HK-2 (cell line): ENCODE data around the gene PRELID1.
"Not testable (repeated sequence)": the region's sequence is repeated elsewhere in the genome, so short reads cannot be mapped to it uniquely, and the experiment has no call there.

Source experiments
- DNase-seq: peaks from one replicate; pipeline ENCODE4 v3.0.0-alpha.2; 2018; ENCODE audit not compliant: unreplicated experiment

Gene PRELID1

DNA sequence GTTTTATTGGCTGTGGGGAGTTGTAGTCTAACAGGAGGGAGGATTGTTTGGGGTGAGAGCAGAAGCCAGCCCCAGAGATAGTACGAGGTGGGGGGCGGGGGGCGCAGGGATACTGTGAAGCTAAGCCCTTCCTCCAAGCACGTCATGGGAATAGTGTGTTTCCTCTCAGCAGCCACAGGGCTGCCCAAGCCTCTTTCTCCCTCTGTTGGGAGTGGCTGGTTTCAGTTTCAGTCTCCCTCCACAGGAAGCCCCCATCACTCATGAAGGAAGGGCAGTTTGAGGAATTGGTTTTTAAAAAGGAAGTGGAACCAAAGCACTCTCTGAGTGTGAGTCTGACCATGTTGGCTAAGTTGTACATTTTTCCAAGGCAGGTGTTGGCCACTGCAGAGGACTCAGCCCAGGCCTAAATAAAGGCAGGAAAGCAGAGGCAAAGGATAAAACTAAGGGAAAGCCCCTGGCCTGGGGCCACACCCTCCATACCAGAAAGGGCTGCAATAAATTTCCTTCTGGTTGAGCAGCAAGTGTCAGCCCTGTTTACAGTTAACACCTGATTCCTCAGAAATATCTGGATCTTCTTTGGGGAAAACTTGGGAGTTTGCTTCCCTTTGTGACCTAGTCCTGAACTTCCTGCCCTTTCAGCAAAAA is 3.2 kb upstream of the PRELID1 start:
- no peak for DNase-seq

DNA sequence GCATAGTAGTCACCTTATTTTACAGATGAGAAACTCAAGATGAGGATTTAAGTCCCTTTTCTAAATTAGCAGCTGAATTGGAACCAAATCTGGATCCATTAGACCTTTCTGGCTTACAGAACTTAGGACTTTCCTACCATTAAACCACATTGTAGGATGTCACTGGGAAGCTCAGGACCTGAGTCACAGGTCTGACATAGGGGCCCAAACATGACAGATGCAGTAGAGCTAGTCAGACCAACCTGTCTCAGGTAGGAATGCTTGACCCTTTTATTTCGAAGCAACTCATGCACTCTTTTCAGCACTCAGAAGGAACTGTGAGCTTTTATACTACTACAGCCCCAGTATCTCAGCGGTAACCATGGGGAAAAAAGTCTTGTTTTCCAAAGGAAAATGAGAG is 2.6 kb upstream of the PRELID1 start:
- DNase-seq: no peak

DNA sequence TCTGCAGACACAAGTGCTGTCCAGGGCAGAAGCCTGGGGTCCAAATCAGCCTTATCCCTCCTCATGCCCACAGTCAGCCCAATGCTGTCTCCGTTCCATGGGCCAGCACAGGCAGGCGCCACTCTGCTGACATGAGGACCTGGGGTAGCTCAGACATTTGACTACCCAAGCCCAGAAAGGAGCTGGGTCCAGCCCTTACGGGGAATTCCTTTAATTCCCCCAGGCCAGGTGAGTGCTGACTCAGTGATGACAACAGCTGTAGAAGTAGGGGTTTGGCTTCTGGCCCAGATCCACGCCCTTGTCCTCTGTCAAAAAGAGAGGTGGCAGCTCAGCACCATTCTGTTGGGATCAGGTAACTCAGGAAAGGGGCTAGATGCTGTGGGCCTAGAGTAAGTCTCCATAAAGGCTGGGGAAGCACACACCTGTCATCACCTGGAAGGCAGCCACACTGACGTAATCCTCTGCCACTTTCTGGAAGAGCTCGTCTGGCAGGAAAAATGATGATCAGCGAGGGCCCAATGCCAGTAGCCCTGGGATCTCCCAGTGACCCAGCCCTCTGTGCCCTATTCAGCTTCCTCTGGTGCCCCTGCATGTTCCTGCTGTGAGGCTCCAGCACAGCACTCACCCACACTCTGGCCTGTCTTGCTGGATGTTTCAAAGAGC is 2.0 kb upstream of the PRELID1 start:
- DNase-seq: no peak

DNA sequence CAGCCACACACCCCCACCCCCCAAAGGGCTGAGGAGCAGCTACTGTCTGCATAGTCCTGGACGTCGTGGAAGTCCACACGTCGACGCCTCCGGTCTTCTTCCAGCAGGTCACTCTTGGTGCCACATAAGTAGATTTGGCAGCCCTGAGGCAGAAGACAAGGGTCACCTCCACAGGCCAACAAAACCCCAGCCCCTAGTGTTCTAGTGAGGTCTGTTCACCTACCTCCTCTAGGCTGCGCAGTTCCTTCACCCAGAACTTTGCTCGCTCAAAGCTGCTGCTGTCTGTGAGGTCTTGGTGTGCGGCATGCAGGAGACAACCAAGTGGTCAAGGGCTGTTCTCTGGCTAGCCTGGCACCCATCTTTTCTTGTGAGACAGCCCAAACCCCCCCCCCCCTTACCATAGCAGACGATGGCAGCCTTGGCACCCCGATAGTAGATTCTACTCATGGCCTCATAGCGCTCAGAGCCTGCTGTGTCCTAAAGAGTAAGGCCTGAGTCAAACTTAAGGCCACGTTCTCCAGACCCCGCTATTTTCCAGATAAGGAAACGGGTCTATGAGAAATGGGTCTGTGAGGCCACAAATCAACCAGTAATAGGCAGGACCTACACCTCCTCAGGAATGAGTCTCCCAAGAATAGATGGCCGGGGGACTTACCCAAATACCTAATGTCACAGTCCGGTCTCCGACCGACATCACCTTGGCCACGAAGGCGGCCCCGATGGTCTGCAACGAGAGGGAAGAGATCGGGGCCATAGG is 1.1 kb upstream of the PRELID1 start:
- no peak for DNase-seq

DNA sequence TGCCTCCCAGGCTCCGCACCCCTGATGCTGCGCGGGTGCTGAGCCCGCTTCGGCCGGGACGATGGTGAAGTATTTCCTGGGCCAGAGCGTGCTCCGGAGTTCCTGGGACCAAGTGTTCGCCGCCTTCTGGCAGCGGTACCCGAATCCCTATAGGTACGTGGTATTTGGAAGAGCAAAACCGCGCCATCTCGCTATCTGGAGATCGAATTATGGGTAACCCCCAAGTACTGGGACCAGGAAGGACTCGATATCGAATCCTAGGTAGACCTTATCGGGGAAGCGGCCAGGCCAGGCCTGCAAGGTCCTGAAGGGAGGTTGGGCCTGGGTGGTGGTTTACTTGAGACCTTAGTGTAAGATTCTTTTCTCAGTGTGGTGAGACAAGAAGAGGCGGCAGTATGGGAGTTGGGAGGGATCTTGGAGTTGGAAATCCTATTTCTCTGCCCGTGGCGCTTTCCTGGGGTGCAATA is 359 bp downstream of the PRELID1 start:
- DNase-seq: no peak

DNA sequence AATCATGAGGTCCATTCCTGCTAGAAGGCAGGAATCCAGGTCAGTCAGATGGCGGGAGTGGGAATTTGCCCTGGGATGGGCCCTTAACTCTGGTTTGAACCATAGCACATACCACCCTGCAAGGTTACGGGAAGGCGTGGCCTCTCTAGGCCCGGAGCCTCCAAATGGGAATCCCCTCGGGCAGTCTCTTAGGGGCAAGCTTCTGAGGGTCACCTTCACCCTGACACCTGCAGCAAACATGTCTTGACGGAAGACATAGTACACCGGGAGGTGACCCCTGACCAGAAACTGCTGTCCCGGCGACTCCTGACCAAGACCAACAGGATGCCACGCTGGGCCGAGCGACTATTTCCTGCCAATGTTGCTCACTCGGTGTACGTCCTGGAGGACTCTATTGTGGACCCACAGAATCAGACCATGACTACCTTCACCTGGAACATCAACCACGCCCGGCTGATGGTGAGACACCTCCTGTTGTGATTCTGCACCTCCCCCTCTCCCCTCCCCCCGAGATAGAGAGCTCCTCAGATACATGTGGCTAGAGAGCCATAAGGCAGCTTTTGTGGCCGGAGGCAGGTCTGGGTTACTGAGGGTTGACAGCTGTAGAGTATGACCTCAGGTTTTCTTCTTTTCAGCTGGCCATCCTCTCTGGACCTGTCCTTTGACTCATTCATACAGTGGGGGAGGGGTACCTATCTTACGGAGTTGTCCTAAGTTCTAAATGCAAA is 957 bp downstream of the PRELID1 start:
- DNase-seq: no peak

DNA sequence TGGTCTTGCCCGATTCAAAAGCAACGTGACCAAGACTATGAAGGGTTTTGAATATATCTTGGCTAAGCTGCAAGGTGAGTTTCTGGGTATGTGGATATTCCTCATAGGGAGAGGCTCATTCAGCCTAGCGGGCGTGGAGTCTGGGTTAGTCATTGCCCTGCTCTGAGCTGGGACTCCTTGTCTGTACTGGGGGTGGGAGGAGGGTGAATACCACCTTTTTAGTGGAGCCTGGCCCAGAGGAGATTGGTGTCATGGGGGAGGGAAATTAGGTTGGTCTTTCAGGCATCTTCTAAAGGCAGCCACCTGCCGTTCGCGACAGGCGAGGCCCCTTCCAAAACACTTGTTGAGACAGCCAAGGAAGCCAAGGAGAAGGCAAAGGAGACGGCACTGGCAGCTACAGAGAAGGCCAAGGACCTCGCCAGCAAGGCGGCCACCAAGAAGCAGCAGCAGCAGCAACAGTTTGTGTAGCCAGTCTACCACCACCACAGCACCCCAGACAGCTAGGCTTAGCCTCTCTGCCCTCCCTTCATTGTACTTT is 2.6 kb downstream of the PRELID1 start:
- DNase-seq: not testable (repeated sequence)

DNA sequence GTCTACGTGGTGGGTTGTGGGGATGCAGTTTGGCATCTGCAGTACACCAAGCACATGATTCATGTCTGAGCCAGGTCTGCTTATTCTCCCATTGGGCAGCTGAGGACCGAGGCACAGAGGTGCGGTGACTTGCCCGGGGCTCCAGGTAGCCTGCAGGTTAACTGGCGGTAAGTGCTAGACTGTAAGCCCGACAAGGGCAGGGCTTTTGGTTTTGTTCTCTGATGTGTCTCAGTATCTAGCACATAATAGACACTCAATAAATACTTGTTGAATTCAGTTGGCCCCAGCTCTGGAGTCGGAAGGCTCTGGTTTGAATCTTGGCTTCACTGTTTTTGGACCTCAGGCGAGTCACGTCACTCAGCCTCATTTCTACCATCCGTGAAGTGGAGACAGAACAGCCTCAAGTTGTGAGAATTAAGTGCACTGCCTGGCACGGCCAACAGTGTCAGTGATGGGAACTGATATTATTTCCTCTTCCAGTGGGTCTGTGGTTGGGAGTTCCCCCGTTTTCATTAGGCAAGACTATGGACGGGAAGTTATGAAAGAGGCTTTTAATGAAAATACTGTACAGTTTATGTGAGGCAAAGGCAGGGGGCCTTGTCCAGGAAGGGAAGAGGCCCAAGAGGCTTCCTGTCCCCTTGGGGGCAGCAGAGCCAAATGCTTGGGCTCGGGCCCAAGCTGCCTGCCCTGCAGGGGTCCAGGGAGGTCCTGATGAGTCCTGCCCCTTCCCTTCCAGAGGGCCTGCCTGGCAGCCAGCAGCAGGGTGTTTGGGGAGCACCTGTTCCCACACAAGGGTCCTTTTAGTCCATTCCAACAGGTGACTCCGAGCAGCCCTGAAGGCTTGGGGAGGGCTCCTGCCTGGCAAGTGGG is 3.3 kb downstream of the PRELID1 start:
- DNase-seq: no peak

DNA sequence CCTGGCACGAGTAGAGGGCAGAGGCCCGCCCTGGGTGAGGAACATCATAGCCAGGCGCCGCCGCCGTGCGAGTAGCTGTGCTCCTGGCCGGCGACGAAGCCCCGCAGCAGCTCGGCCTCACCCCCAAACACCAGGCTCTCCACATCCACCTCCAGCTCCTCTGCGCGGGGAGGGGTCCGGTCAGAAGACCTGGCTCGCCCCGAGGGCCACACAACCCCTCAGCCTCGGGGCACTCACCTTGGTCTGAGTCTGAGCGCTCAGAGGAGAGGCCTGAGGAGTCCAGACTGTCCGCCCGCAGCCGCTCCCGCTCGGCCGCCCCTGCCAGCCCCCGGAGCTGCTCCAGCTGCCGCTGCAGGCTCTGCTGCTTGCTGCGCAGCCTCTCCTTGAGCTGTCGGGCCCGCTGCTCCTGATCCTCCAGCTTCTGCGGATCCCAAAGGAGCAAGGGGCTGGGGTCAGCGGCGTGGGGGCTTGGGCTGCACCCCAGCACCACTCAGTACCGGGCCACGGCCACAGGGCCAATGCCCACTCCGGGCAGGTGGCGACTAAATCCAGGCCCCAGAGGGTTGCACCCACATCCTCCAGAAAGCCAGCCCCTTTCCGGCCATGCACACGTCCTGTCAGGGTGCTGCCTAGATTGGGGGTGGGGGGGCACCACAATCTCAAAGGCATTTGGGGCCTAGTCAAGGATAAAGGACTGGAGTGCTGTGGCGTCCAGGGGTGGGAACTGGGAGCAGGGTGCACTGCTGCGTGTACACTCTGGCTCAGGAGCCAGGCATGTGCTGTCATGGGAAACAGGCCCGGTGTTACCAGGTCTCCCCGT is 4.2 kb downstream of the PRELID1 start:
- DNase-seq: no peak

DNA sequence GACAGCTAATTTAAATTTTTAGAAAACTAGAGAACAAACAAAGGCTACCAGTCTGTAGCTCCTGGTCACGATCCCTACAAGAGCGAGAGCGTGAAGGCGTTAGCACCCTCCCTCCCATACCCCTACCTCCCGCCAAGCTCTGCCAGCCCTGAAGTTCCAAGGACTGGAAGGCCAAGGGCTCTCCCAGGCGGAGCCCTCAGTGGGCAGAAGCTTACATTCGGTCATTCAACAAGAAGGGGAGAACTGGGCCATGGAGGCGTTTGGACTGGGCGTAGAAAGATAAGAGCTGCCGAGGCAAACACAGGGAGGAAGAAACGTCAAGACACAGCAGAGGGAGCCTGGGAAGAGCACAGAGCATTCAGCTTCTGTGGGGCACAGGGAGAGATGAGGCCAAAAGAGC is 5.1 kb downstream of the PRELID1 start:
- DNase-seq: no peak

DNA sequence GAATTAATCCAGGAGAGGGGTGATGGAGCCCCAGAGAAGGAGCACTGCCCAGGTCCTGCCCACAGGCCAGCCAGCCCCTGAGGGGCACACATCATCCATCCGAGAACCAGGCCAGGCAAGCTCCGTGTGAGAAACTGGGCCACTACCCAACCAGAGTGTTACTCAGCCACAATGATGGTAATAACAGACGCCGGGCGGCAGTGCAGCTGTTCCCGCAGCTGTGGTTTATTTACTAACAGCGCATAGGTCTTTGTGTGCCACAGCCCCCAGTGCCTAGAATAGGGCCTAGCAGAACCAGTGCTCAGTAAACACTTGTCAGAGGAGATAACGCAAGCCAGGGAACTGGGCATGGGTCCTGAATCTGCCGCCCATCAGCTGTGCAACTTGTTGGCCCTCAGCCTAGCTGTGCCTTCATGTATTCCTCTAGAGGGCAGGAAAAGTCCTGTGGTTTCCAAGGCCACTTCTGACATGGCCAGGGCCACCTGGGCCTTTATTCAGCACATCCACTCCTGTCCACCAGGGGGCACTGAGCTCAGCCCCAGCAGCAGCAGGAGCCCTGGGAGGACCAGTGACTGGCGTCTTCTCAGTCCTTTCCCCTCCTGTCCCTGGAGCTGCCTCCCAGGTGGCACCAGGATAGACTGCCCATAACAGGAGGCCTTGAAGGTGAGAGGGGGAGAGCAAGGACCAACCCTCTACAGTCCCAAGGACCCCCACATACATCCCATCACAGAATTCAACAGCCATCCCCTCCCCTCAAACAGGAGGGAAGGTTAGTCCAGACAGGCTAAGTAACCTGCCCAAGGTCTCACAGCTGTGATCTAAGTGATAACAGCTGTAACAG is 6.0 kb downstream of the PRELID1 start:
- DNase-seq: peak; percentile 66

DNA sequence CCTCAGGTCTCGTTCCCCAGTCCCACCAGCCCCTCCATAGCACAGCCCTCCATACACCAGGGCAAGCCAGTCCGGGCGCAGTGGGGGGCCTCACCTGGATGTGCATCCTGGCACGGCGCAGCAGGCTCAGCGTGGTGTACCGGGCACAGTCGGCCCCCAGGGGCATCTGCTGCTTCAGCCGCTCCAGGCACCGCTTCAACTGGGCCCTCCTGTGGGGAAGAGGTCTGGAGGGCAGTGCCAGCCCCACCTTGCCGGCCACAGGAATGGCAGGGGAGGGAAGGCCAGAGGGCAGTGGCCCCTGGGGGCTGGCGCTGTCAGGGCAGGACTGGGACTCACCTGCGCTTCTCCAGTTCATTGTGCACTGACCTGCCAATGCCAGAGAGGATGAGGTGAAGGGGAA is 6.7 kb downstream of the PRELID1 start:
- DNase-seq: no peak

DNA sequence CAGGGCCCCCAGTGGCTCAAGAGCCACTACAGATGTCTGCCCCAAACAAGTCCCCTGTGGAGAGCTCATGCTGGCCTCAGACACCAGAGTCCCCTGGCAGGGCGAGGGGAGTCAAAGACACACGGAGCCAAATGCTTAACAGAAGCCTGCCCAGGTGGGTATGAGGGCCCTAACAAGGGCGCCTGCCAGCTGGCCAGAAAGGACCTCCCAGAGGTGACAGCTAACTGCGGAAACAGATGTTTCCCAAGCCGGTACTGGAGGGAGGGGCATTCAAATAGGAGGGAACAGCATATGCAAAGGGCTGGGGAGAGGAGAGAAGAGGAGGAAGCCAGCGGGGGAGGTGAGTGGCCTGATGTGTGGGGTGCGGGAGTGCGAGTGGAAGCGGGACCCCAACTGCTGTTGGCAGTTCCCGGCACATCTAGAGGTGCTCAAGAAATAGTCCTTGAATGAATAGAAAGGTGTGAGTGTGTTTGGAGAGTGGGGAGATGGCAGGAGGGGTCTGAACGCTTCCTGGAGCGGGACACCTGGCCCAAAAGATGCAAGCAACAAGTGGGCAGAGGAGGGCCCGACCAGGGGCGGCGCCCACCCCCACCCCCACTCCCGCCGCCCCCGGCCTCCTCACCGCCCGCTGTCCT is 7.3 kb downstream of the PRELID1 start:
- no peak for DNase-seq

DNA sequence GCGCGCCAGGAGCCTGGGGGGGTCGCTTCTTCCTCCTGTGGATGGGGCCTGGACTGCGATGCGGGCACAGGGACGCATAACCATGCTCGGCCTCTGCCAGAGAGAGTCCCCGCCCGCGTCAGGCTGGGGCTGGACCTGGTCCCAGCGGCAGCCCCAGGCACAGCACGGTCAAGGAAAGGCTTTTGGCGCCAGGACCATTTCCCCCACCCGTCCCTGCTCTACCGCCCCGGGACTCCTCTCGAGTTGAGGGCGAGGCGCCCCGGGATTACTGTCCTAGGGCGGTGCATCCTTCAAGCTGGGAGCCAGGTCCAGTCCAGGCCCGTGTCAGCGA is 7.8 kb downstream of the PRELID1 start:
- DNase-seq: no peak

DNA sequence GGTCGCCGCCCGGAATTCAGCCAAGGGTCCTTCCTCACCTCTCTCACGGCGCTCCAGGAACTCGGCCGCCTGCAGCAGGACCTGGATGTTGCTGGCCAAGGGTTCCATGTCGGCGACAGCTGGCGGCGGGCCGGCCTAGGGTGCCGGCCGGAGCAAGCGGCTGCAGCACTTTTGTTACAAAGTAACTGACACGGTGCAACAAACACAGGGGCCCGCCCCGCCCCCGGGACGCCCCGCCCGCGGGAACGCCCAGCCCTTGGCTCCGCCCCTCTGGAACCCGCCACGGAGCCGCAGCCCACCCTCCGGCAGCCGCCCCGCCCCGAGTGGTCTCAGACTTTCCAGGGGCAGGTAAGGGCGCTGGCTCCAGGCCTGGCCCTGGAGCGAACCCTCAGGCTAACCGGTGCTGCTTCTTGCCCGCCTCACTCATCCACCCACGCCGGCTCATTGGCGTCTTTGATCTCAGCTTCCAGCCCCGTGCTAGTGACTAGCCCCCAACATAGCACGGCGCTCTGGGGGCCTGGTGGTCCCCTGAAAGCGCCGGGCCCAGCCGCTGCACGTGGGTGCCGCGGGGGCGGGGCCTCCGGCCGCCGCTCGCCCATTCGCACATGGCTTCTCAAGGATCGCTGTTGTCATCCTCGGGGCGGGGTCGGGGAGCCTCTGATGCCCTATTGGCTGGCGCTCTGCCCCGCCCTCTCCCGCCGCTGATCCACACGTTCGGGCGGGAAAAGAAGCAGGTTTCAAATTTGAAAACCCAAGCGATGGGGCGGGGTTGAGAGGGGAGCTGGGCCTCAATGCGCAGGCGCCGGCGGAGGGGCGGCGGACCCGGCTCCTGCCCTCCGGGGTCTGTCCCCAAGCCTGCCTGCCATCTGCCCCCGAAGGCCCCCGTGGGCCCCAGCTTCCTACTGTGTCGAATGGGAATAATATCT is 8.4 kb downstream of the PRELID1 start, which contains the start of gene MXD3:
TSS of gene MXD3 (minus strand) at position 176 of the 926 bp plus-strand sequence. CDS start at position 108, 68 bp downstream.
- DNase-seq: peak; percentile 90

DNA sequence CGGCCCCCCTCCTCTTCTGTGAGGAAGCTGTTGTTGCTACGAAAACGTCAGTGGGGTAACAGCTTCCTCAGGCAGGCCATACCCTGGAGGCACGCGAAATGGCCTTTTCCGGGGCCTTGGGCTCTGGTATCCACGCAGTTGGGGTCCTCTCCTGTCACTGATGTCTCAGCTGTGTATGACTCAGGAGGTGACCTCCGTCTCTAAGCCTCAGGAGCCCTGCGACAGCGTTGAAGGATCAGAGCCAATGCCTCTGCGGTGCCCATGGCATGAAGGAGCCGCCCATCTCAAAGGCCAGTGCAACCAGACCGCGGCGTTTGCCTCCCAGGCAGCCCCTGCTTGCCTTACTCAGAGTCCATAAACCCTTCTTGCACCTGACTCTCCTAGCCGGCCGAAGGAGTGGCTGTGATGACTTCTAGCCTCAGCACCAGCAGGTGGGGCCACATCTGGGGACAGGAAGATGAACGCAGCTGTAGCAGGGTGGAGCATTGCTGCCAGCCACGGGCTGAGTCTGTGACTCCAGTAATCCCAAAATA is 9.1 kb downstream of the PRELID1 start:
- peak; percentile 56 for DNase-seq

DNA sequence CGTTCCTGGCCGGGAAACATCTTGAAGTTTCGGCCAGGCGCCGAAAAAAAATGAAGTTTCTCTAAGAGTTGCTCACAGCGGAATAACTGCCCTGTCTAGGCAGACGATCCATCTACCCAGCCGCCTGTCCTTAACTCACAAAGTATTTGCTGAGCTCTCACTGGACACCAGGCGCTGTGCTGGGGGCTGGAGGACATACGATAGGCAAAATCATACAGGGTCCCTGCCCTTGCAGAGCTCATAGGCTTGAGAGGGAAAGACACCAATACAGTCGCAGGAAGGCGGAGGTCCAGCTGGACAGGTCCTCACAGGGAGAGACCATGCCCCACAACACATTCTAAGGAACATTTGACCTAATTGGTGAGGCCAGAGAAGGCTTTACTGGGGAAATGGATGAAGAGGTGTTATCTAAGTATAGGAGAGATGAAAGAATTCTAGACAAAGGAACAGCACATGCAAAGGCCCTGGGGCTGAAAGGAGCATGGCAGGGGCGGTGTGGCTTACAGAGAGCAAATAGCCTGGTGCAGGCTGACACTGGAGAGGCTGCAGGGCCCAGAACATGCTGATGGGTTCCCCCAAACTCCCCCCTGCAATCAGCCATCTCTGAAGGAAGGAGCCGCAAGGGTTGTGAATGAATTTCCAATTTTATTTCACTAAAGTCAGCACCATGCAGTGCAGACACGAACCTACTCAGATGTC is 10.1 kb downstream of the PRELID1 start:
- no peak for DNase-seq
